Activated CD8-positive, alpha-beta T cell treated with anti-CD3 and anti-CD28 coated beads for 36 hours (primary cell): ENCODE data around the gene PIAS2. TPM values are rescaled to one million over a fixed set of nuclear protein-coding genes. Genes with fewer than 3 reads are reported as not detected.

Source experiments
- ATAC-seq: fragments of 200-7000 bp; cut with Tn5 transposase; one replicate; pipeline ENCODE4 v1.10.0; 2021; ENCODE audit warnings: mild to moderate bottlenecking, moderate library complexity
- CTCF ChIA-PET: fragments of 350-600 bp; sonication (Branson Sonifier 250); formaldehyde crosslinking; loops from one replicate; lab custom pipeline; 2021; ENCODE audit warnings: antibody characterized with exemption; lab: Charles Lee
- POLR2A ChIA-PET: fragments of 350-600 bp; sonication (Branson Sonifier 250); formaldehyde crosslinking; loops from one replicate; lab custom pipeline; 2021; ENCODE audit warnings: antibody characterized with exemption; lab: Charles Lee
- DNase-seq: peaks from one replicate; pipeline ENCODE4 v3.0.0-alpha.2; 2020
- H3K27ac Mint-ChIP-seq: one replicate; pipeline ENCODE4 v1.8.0; 2021; ENCODE audit warnings: mild to moderate bottlenecking, mixed read lengths
- H3K27me3 Mint-ChIP-seq: one replicate; pipeline ENCODE4 v1.8.0; 2021; ENCODE audit warnings: mixed read lengths
- H3K36me3 Mint-ChIP-seq: one replicate; pipeline ENCODE4 v1.8.0; 2021; ENCODE audit warnings: low read depth, mixed read lengths
- H3K4me1 Mint-ChIP-seq: one replicate; pipeline ENCODE4 v1.8.0; 2021; ENCODE audit warnings: low read depth, mixed read lengths
- H3K4me3 Mint-ChIP-seq: one replicate; pipeline ENCODE4 v1.8.0; 2021; ENCODE audit warnings: mild to moderate bottlenecking, moderate library complexity, mixed read lengths
- H3K9me3 Mint-ChIP-seq: one replicate; pipeline ENCODE4 v1.8.0; 2021; ENCODE audit warnings: mixed read lengths
- intact Hi-C: fragments of 100-400 bp; cut with micrococcal nuclease; formaldehyde crosslinking; loops from one replicate; pipeline ENCODE4 v1.10.0; 2022
- total RNA-seq, 2 experiments: library from RNA; stranded (reverse); gene quantifications; one replicate each; pipeline ENCODE4 v1.2.3, GENCODE V29; 2021
- TF ChIP-seq, protein P1 (sequence below): fragments of 200-600 bp; IDR thresholded peaks from one replicate; pipeline ENCODE4 v1.8.0; 2022; ENCODE audit warnings: antibody characterized with exemption, mild to moderate bottlenecking

The PIAS2 gene
- total RNA-seq, 2 experiments from 2014 or later: 26.9 to 29.8 TPM

DNA sequence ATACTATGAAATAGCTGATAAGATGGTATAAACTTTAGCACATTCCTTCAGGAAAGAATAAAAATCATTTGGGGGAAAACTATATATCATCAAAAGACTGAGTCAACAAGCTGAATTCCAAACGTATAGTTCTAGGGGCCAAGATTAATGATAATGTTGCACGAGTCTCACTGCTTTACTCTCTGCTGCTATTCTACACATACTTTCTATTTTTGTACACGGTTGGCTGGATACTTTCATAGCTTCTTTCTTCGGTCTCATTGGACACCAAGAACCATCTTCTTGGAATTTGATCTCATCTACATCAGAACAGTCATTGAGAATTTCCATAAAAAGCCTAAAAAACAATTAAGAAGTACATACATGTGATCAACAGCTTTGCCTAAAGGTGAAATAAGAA is 87.8 kb downstream of the PIAS2 start:
- ChIA-PET CTCF (no interaction called here), POLR2A (no interaction called here)
- DNase-seq (no peak), ATAC-seq (no peak)
- Mint-ChIP-seq H3K27me3 (no peaks in the 10 kb centered on the region), H3K4me1 (no peaks in the 10 kb centered on the region), H3K4me3 (no peak overlapping the region), H3K9me3 (no peaks in the 10 kb centered on the region), H3K27ac (no peak overlapping the region), H3K36me3 (peaks cover 43% of the 10 kb centered on the region)
- TF ChIP-seq, protein P1, sequence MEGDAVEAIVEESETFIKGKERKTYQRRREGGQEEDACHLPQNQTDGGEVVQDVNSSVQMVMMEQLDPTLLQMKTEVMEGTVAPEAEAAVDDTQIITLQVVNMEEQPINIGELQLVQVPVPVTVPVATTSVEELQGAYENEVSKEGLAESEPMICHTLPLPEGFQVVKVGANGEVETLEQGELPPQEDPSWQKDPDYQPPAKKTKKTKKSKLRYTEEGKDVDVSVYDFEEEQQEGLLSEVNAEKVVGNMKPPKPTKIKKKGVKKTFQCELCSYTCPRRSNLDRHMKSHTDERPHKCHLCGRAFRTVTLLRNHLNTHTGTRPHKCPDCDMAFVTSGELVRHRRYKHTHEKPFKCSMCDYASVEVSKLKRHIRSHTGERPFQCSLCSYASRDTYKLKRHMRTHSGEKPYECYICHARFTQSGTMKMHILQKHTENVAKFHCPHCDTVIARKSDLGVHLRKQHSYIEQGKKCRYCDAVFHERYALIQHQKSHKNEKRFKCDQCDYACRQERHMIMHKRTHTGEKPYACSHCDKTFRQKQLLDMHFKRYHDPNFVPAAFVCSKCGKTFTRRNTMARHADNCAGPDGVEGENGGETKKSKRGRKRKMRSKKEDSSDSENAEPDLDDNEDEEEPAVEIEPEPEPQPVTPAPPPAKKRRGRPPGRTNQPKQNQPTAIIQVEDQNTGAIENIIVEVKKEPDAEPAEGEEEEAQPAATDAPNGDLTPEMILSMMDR: no peak
- intact Hi-C loops: no loop called here

- Mint-ChIP-seq H3K27ac (peak overlapping the region; percentile 63), H3K4me3 (no peak overlapping the region), H3K4me1 (peaks cover 9% of the 10 kb centered on the region), H3K27me3 (no peaks in the 10 kb centered on the region), H3K36me3 (peaks cover 18% of the 10 kb centered on the region), H3K9me3 (no peaks in the 10 kb centered on the region)
- TF ChIP-seq, protein P1: no peak
- ChIA-PET POLR2A (no interaction called here), CTCF (no interaction called here)
- DNase-seq (no peak), ATAC-seq (peak; percentile 47)
- intact Hi-C loops: no loop called here
These were observed 95.2 kb downstream of the PIAS2 start for GRCh38 chr18:46821856-46822711.

DNA sequence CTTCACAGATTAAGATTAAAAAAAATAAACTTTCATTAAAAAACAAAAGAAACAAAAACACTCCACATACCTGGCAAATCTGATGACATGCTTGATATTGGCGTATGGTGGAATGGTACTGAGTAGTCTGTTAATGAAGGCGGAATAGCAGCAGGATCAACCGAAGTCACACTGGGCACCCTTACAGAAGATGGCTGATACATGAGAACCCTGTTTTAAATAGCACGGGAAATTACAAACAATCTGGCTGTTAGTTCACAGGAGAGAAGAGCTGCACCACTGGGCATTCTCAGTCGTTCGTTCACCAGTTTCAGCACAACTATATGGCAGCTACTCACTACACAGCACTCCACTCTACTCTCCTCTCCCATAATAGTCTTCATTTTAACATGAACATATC is 96.4 kb downstream of the PIAS2 start:
- Mint-ChIP-seq H3K4me3 (no peak overlapping the region), H3K36me3 (peaks cover 15% of the 10 kb centered on the region), H3K4me1 (peaks cover 9% of the 10 kb centered on the region), H3K27ac (no peak overlapping the region), H3K9me3 (no peaks in the 10 kb centered on the region), H3K27me3 (no peaks in the 10 kb centered on the region)
- TF ChIP-seq, protein P1: no peak
- ChIA-PET POLR2A (interaction anchor here (1.3 kb wide), 1 partner anchor 29 kb away, joined by 3 read pairs; no protein-coding TSS in a partner anchor), CTCF (no interaction called here)
- no peak for ATAC-seq
- intact Hi-C loops: no loop called here
- no peak for DNase-seq

GRCh38 chr18:46815661-46816060 is 101.6 kb downstream of the PIAS2 start:
- no peaks in the 10 kb centered on the region for H3K4me1 Mint-ChIP-seq
- H3K27me3 Mint-ChIP-seq: no peaks in the 10 kb centered on the region
- CTCF ChIA-PET: interaction anchor here (1.2 kb wide), 1 partner anchor 157 kb away, joined by 4 read pairs; no protein-coding TSS in a partner anchor
- TF ChIP-seq, protein P1: no peak
- H3K27ac Mint-ChIP-seq: no peak overlapping the region
- peaks cover 3% of the 10 kb centered on the region for H3K36me3 Mint-ChIP-seq
- ATAC-seq: no peak
- no peak overlapping the region for H3K4me3 Mint-ChIP-seq
- intact Hi-C loops: no loop called here
- DNase-seq: no peak
- POLR2A ChIA-PET: no interaction called here
- H3K9me3 Mint-ChIP-seq: no peaks in the 10 kb centered on the region

- intact Hi-C loops: no loop called here
- Mint-ChIP-seq H3K27ac (no peak overlapping the region), H3K4me1 (no peaks in the 10 kb centered on the region), H3K36me3 (peaks cover 1% of the 10 kb centered on the region), H3K4me3 (no peak overlapping the region), H3K27me3 (no peaks in the 10 kb centered on the region), H3K9me3 (no peaks in the 10 kb centered on the region)
- ATAC-seq: no peak
- no peak for DNase-seq
- ChIA-PET CTCF (interaction anchor here (1.0 to 1.8 kb wide), 3 partner anchors 9 to 156 kb away, joined by 3 to 4 read pairs (median 3); no protein-coding TSS in a partner anchor), POLR2A (no interaction called here)
- TF ChIP-seq, protein P1: no peak
These were observed 102.9 kb downstream of the PIAS2 start for GRCh38 chr18:46814399-46814798.
